HG03521 (cell line): Measurements from ENCODE around the gene VCL.
A peak's percentile ranks its signal among the peaks of the same experiment; 100 is the strongest.
"Not testable (repeated sequence)": the region's sequence is repeated elsewhere in the genome, so short reads cannot be mapped to it uniquely, and the experiment has no call there.

Experiments
- ATAC-seq: cut with Tn5 transposase; IDR thresholded peaks from one replicate; pipeline ENCODE4 v1.9.1; 2021; ENCODE audit warnings: mild to moderate bottlenecking, moderate library complexity; ENCODE audit not compliant: unreplicated experiment

The VCL gene

DNA sequence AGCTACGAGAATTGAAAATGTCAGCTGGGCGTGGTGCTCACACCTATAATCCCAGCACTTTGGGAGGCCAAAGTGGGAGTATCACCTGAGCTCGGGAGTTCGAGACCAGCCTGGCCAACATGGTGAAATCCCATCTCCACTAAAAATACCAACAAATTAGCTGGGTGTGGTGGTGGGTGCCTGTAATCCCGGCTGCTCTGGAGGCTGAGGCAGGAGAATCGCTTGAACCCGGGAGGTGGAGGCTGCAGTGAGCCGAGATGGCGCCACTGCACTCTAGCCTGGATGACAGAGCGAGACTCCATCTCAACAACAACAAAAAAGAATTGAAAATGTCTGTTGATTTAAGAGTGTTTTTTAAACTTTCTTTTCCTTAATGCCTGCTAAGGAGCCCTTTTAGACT is 149.1 kb downstream of the VCL start:
- ATAC-seq, result not testable (repeated sequence)

DNA sequence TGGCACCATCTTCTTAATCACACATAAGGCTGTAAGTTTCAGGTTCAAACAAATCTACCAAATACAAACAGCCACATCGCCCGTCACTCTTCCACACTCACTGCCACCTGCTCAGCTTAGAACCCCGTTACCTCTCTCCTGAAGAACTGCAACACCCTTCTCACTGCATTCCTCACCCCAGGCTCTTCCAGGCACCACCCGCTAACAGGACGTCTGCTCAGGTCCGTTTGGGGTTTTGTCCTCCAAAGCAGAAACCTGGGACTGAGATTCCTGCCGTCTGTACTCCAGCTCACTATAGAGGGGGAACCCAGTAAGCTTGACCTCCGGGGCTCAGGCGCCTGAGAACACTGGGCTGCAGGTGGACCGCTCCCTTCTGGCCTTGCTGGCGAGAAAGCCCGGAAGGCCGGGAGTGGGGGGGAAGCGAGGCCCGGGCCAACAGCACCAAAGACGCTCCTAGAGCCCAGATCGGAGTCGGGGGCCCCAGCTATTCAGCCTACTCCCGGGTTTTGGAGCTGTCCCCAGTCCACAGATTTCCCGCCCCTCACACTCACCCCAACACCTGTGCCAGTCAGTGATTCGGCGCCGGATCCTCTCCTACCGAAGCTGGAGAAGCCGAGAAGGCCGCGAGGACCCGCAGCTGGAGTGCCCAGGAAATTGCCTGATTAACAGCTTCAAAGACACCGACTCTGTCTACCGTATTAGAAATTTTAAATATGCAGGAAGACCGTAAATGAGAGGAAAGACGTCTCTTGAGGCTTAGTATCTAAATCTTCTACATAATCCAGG is 152.5 kb downstream of the VCL start, which contains the start of gene AP3M1:
TSS of gene AP3M1 (minus strand) at position 625 of the 786 bp plus-strand sequence. CDS start 12,449 bp downstream, outside the sequence.
- peak; percentile 26 for ATAC-seq

DNA sequence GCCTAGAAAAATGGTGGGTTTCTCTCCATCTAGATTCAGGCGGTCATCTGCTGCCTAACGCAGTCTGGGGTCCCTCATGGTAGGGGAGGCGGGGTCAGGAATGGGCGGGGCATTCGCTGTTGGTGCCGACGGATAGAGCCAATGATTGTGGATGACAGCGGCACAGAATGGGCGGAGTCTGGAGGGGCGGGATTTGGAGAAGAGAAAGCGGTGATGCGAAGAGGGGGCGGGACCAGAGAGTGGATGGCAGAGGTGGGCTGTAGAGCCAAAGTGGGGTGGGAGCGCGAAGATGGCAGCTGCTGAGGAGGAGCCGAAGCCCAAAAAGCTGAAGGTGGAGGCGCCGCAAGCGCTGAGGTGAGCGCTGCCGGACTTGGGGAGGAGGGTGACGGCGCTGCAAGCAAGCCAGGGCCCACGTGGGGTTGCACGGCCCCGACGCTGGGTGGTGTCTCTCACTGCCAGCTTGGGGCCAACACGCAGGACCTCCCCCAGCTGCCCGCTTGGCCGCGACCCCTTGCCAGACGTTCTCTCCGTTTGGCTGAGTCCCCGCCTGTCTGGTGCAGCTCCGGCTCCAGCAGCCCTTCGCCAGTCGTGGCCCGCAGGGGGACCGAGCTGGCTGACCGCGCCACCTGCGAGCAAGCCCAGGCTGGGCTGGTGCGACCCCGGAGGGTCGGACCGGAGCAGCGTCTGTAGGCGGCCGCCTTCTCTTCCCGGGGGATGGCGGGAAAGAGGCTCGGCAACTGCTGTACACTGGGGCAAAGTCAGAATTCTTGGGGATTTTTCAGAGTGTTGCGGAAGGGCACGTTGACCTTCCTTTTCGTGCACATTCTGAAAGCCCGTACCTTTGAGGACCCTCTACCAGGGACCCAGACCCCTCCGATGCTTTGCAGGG is 153.3 kb downstream of the VCL start, which contains the start of gene ADK:
TSS of gene ADK (plus strand) at position 232 of the 889 bp plus-strand sequence. CDS start at position 290, 58 bp downstream.
- ATAC-seq, result peak; percentile 88

DNA sequence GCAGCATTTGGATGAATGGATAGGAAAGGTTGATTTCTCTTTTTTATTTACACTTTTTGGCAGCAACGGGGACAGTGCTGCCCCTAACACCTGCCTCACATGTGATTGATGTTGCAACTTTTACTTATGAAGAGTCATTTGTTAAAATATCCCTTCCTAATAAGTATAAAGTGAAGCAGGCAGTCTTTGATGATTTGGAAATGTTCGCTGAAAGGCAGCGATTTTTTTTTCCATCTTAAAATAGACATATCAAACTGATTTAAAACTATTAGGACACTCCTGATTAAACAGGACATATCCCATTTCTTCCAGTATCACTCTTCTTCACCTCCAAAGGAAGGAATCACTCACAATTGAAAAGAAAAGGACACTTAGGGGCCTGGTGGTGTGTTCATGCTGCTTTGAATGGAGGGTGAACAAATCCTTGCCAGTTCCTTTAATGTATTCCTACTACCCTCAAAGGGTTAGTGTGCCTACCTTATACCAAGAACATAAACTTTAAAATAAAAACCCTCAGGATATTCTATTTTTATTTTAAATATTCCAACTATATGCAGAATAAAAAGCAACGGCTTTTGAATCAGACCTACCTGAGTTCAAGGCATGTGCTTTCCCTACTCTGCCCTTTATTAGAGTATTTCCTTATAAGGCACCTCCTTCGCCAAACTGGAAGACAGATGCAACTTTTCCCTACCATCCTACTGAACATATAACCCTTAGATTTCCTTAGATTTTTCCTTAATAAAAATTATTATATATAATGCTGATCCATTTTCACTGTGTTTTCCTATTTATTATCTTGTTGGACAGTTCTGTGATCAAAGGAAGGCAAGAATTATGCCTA is 154.2 kb downstream of the VCL start:
- no peak for ATAC-seq

DNA sequence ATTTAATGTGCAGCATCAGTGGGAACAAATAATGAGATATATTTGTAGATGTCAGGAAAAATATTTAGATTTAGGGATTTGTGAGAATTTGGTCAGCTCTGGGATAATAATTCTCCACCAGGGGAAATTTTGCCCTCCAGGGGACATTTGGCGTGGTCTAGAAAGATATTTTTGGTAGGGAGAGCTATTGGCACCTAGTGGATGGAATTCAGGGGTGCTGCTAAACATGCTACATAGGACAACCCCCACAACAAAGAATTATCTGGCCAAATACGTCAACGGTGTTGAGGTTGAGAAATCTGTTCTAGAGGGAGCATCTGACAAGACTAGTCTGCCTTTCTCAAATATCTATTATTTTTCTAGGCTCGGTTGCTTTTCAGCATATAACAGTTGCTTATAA is 155.2 kb downstream of the VCL start:
- no peak for ATAC-seq

DNA sequence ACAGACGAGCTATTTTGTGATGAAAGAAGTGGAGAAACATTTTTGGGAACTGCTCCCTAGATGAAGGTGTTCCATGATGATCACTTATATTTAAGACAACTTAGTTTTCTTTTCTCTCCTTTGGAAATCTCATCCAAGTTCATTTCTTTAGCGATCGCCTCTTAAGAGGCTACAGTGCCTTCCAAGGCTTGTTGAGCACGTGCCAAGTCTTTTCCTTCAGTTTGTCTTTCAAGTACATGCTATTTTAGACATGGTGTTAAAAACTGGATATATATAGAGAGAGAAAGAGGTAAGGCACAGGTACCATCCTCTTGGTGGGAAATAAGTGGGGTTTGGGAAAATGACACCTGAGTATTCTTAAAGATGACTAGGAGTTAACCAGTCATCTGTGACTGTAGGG is 155.8 kb downstream of the VCL start:
- ATAC-seq, result no peak

DNA sequence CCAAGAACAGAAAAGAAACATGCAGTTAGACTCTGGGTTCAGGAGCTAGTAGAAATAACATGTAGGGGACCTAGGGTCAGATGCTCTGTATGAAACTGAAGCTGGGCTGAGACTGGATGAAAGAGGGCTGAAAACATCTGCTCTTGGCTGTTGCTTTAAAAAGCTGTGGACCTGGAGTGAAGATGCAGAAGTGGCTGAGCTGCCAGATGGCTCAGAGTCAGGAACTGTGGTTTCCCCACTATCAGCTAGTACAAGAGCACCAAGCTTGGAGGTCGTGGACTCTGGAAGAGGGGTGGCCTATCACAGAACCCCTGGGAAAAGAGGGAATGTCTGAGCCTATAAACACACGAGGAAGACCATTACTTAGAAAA is 159.0 kb downstream of the VCL start:
- peak; percentile 64 for ATAC-seq

DNA sequence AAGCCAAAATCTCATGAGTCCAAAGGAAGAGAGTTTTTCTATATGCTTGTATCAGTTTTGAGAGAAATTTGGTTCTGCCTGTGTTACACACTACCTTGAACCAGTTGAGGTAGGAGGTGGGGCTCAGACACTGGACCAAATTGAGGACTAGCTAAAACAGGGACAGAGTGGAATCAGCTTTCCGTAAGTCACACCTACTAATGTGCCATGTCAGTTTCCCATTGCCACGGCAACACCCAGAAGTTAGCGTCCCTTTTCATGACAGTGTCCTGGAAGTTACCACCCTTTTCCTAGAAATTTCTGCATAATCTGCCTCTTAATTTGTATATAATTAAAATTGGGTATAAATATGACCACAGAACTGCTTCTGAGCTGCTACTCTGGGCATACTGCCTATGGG is 162.1 kb downstream of the VCL start:
- ATAC-seq, result no peak

DNA sequence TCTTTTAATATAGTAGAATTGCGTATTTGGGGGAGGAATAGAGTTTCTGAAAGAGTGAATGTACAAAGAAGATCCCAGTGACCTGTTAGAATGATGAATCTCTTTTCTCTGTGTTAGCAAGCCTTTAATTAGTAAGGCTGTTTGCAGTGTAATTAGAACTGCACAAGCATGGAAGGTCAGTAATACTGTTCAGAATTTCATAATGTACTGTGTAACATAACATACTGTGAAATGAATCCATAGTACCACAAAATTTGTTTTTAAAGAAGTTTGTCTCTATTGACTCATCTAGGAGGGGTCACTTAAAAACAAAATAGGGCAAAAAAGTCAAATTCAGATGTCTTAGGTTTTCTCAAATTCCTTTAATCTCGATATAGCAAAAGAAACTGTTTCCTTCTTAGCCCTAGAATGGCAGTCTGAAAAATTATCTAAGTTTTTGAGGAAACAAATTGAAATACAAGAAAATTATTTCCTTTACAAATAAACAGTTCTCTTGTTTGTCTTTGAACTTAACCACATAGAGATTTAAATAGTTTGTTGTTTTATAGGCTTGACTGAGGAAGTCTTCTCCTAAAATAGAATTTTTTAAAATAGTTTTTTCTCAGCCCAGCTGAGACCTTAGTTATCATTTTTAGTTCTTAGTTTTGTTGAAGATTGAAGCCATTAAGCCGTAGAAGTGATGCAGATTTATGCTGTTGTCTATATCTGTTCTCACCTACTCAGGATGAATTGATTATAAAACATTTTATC is 165.6 kb downstream of the VCL start:
- no peak for ATAC-seq

DNA sequence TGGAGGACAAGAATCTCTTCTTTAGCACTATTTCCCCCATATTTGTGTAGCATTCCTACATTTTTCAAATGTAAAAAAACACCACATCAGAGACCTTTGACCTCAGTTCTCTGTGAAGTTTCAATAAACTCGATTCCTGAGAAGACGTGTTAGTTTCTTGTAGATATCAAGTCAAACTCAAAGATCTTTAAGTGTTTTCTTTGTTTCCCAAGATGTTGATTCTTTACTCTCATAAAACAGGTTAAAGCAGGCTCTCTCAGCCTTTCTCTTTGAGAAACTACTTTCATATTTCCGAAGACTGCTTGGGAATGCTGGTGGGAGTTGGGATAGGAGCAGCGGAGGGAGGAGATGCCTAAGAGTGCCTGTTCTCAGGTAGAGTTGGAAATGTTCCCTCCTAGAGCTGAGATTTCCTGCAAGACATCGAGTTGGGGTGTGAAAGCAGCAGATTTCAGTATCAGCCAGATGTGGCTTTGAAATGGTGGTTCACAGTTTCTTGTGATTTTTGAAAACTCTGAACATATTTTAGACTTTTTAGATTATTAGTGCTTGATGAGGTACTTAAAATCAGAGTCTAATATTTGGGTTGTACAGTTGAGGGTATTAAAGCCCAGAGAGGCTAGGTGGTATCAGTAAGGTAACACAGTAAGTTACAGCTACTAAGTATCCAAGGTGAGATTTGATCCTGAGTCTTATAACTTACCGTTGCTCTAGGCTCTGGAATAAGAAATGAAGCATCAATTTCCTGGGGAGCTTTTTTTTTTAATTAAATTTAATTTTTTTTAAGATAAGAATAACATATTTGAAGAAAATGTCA is 167.0 kb downstream of the VCL start:
- ATAC-seq, result no peak

DNA sequence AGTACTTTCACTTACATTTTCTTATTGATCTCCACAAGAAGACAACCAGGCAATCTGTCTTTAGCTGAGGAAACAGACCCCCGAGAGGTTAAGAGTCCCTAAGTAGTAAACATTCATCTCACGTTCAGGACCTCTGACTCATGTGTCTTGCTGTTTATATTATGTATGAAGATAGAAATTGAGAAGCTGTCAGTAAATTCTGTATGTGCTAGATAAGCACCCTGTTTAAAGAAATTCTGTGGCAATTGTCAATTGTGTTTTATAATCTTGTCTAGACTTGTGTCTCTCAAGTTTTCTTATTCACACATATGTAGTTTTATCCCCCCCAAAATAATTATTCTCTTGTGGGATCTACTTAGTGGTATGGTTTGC is 167.6 kb downstream of the VCL start:
- ATAC-seq, result no peak

DNA sequence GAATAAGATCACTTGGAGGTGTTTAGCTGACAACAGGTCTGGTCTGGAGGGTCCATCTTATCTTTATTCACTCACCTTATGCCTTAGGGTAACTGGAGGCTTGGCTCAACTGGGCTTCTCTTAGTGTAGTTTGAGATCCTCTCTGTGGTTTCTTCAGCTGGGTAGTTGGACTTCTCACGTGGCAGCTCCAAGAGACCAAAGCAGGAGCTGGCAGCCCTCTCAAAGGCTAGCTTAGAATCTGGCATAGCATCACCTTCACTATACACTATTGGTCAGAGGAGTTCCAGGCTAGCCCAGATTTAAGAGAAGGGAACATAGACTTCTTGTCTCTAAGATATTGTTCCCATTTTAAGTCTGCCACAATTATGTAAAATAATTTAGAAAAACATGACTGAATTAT is 169.5 kb downstream of the VCL start:
- ATAC-seq, result no peak
